HG02884 (cell line): ENCODE data around the gene TIGAR.

Experiments used
- ATAC-seq: cut with Tn5 transposase; IDR thresholded peaks from one replicate; pipeline ENCODE4 v1.9.1; 2021; ENCODE audit warnings: mild to moderate bottlenecking, moderate library complexity; ENCODE audit not compliant: unreplicated experiment

The TIGAR gene

GRCh38 chr12:4320853-4321701 is at the start of gene TIGAR:
Gene TIGAR (plus strand): TSS chr12:4321213. CDS start chr12:4321272, 59 bp downstream.
- ATAC-seq: peak; percentile 94

GRCh38 chr12:4271717-4272423 is 49.1 kb upstream of the TIGAR start:
- ATAC-seq: peak; percentile 46

- no peak for ATAC-seq
Measured at GRCh38 chr12:4272424-4273272, 48.4 kb upstream of the TIGAR start.

GRCh38 chr12:4273273-4273651 is 47.8 kb upstream of the TIGAR start:
- ATAC-seq: no peak

GRCh38 chr12:4273652-4274395 is 47.2 kb upstream of the TIGAR start, which contains the start of gene CCND2:
Gene CCND2 (plus strand): TSS chr12:4273762. CDS start chr12:4274041, 279 bp downstream.
- ATAC-seq: no peak

- ATAC-seq: no peak
Measured at GRCh38 chr12:4274396-4275015, 46.5 kb upstream of the TIGAR start.

- ATAC-seq: no peak
Measured at GRCh38 chr12:4275016-4275869, 45.8 kb upstream of the TIGAR start.

- no peak for ATAC-seq
Measured at GRCh38 chr12:4275870-4276301, 45.1 kb upstream of the TIGAR start.

- ATAC-seq: no peak
Measured at GRCh38 chr12:4276524-4277204, 44.3 kb upstream of the TIGAR start.

GRCh38 chr12:4277205-4277543 is 43.8 kb upstream of the TIGAR start:
- no peak for ATAC-seq

- ATAC-seq: no peak
Measured at GRCh38 chr12:4277857-4278256, 43.2 kb upstream of the TIGAR start.

- ATAC-seq: no peak
Measured at GRCh38 chr12:4278329-4279197, 42.5 kb upstream of the TIGAR start.

- ATAC-seq: no peak
Measured at GRCh38 chr12:4279198-4279690, 41.8 kb upstream of the TIGAR start.

- ATAC-seq: no peak
Measured at GRCh38 chr12:4280351-4281163, 40.5 kb upstream of the TIGAR start.

- no peak for ATAC-seq
Measured at GRCh38 chr12:4281173-4281654, 39.8 kb upstream of the TIGAR start.

GRCh38 chr12:4282103-4282891 is 38.7 kb upstream of the TIGAR start:
- no peak for ATAC-seq
